GM21381 (cell line): ENCODE data around the gene MACROH2A1.

Experiments
- ATAC-seq: cut with Tn5 transposase; IDR thresholded peaks from one replicate; pipeline ENCODE4 v1.9.1; 2021; ENCODE audit warnings: mild to moderate bottlenecking, moderate library complexity; ENCODE audit not compliant: unreplicated experiment

MACROH2A1 gene

GRCh38 chr5:135335031-135335828, 63.8 kb downstream of the MACROH2A1 start:
- ATAC-seq: no peak

DNA sequence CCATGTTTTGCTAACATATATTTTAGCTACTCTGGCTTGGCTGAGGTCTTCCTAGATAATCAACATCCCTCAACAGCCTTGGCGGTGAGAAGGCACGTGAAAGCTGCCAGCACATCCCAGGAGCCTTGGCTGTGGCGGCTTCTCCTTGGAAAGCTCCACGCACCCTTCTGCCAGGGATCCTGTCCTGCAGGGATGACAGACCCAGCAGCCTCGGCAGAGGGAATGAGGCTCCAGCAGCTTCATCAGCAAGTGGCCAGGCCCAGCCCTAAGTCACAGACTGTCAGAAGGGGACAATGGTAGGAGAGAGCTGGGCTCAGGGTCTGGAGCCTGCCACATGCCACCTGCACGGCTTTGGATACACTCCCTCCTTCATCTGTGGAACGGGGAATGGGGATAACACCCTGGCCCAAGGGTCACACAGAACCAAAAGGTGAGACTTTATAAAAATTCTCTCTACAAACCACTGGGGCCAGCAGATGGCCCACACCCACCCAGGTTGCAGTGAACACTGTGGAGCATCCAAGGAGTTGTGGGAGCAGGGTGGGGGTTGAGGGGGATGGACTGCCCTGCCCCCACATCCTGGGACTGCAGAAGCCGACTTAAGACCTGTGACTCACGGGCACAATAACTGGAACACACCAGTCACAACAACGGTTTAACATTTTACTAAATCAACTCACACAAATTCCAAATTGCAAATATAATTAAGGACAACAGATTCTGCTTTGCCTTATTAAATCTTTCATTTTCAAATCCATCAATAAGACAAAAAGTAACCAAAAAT, 65.1 kb downstream of the MACROH2A1 start:
- ATAC-seq: no peak

DNA sequence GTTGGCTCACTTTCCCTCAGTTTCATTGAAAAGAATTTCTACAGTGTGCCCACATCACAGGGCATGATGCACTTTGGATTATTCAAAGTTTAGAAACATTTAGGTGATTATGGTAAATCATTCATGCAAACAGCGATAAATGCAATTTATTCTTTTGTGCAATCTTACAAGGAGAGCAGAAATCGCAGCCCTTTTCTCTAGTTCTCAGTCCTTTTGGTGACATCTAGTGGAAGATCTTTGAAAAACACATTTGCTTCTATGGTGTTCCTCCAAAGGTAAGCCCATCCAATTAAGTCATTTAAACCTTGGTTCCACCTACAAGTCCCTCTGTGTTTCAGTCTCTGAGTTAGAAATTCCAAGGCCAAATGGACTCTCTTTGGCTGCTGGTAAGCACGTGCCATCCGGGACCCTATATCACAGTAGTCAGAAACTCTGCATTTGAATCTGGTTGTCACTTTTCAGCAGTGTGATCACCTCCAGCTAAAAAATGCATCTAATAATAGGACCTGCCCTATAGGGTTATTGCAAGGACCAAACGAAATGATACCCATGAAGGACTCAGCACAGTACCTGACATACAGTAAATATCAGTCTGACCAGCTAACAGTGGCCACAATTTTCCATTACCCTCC, 66.4 kb downstream of the MACROH2A1 start:
- ATAC-seq: no peak

GRCh38 chr5:135331612-135332011, 67.4 kb downstream of the MACROH2A1 start:
- no peak for ATAC-seq

- no peak for ATAC-seq
These were observed 68.3 kb downstream of the MACROH2A1 start for GRCh38 chr5:135330798-135331096.

DNA sequence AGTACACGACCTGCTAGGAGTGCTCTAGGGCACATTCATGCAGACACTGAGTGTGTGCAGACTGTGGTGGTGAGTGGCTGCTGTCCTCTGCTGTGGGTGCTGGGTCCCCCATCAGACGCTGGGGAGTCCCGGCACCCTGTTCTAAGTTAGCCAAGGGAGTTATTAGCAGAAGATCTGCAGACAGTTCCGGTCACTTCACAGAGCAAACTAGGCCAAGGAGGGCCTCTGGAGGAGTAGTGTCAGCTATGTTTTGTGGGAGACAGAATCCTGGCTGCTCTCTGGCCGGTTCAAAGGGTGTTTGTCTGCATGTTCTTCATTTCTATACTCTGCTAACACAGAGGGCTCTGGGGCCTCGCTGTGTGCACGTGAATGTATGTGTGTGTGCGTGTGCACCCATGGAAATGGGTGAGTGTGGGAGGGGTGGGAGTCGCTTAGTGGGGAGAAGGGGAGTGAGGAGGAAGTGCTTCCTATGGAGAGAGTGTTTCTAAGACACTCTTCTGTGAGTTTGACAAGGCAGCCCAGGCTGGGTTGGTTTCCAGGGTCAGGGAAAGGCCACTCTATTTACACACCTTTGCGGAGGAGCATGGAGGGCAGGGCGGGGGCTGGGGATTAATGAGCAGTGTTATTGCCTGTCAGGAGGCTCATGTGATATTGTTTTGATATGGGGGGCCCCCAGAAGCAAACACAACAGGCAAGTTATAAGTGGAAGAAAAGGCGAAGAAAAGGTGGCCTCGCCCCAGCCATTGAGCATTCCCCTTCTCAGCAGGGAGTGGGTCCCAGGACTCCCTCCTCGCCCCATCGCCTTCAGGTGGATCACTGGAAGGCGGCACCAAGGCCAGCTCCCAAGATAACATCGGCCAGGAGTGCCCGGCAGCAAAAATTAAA, 68.9 kb downstream of the MACROH2A1 start:
- no peak for ATAC-seq

DNA sequence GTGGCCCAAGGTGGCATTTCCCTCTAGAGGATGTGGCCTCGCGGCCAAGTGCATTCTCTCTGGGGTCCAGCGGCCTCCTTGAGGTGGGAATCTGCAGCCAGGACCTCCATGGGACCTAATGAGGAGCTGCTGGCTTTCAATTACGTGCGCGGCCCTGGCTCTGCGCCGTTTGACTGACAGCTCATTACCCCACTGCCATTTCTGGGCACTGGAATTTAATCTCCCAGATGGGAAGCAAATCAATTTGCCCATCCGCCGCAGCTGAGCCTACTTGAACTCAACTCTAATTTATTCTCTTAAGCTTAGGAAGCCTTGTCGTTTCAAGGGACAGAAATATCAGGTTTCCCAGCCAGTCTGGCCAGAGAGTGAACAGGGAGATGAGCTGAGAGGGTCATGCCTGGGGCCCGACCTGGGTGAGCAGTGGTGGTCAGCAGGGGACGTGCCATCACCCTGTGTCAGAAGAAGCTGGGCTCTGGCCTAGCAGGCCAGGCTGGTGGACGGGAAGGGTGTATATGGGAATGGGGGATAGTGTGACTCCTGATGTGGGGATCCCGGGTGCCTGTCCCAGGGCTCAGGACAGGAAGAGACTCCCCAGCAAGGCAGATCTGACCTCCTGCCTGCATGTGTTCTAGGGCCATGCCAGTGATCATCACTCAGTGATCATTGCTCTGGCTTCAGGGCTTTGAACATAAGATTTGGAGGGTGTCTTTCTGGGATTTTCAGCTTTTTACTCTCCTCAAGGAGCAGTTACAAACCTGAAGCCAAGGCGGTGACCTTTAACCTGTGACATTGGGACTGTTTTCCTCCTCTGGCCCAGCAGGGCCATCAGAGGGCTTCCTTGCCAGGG, 69.7 kb downstream of the MACROH2A1 start:
- ATAC-seq: no peak

DNA sequence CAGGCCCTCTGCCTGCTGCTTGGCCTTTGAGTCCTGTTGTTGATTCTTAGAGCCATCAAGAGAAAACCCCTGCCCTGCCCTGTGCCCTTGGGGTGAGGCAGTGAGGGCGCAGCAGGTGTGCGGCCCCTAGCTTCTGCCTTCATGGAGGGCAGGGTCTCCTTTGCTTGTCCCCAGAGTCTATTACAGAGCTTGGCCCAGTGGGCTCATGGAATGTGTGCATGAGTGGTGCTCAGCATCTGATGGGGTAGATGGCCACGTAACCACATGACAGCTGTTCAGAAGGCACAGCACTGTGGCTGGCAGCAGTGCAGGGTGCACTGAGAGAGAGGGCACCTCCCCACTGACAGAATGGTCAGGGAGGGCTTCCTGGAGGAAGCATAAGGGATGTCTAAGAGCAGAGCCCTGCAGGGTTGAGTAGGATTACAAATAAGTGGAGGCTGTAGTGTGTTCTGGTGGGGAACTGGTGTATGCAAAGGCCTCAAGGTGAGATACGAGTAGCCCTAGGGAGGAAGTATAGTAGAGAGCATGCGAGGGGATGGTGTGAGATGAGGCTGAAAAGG, 70.8 kb downstream of the MACROH2A1 start:
- no peak for ATAC-seq

DNA sequence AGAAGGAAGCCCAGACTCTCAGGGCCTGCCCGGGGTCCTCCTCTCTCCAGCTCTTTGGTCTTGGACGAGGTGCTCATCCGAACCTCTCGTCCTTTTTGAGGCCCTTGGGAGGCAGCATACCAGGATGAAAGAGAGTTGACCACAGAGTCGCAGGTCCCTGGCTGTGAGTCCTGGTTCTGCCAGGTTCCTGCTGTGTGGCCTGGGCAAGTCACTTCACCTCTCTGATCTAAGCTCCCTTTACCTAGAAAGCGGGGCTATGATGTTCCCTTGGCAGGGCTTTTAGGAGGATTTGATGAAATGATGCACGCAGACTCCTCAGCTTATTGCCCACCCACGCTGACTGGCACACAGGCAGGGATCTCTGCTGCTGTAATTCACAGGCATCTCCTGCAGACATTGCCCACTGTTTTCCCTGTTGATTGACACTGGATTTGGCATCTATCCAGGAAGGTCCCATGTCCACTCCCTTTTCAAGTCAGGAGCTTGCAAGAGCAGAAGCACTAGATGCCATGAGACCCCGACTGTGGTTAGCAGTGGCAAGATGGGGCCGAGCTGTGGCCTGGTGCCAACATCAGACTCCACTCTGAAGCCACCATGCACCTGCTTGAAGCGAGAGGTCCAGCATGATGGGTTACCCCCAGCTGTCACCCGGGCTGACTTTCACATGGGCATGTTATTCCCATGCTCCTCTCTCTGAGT, 71.5 kb downstream of the MACROH2A1 start:
- no peak for ATAC-seq

- no peak for ATAC-seq
These were observed 72.5 kb downstream of the MACROH2A1 start for GRCh38 chr5:135326296-135327254.

DNA sequence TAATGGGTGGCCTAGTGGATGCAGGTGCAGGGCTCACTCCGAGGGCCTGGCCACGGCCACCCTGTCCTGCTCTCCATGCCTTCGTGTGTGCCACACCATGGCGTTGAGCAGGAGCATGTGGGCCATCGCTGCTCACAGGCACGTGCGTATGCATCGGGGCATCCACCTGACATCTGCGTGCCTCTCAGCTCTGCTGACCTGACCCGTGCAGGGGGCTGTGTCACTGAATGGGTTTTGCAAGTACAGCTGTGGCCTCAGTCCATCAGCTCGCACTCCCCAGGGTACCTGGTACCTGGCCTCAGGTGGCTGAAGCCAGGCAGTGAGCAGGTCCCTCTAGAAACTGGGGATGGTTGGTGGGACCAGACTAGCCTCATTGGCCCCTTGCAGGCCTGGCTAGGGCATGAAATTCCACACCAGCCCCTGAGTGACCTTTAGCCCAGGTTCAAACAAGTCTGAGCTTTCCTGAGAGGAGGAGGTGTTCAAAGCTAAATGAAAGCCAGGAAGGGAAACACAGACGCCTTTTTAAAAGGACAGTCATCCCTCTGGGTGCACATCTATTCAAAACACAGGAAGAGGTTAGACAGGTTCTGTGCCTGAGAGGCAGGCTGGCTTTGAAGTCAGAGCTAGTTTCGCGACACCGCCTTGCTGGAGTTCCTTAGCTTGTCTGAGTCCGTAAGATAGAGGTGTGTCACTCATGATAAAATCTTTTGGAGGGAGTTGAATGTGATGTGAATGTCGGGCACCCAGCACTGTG, 74.0 kb downstream of the MACROH2A1 start:
- no peak for ATAC-seq

DNA sequence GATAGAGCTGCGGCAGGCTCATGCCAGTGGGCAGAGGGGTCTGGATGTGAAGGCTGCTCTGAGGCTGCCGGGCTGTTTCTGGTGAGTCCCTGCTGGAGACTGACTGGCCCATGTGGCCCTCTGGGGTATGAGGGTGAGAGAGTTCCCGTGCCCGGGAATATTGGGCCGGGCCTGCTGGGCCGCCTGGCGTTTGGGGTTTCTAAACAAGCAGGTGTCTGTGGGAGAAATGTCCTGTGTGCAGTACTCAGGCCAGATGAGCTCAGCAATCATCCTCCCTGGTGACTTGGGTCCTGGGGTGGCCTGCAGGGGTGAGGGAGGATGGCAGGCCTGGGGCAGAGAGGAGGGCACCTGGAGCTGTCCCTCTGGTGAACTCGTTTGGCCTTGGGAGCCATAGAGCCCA, 74.9 kb downstream of the MACROH2A1 start:
- ATAC-seq: no peak

DNA sequence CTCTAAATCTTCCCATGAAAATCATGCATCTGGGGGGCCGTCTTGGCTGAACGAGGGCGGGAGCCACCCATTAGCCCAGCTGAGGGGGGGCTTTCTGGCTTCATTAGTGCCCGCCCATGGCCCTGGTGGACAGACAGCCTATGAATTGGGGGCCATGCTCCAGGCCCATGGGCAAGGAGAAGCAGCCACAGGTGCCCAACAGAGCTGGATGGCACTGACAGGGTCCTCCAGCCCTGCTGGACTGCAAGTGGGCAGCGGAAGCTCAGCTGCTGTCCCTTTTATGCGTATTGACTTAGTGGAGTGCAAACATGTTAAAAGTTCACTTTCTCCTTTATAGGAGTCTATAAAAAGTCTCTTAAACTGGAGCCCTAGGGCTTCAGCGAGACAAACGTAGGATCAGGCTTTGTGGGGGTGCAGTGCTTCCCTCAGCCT, 75.3 kb downstream of the MACROH2A1 start:
- no peak for ATAC-seq

DNA sequence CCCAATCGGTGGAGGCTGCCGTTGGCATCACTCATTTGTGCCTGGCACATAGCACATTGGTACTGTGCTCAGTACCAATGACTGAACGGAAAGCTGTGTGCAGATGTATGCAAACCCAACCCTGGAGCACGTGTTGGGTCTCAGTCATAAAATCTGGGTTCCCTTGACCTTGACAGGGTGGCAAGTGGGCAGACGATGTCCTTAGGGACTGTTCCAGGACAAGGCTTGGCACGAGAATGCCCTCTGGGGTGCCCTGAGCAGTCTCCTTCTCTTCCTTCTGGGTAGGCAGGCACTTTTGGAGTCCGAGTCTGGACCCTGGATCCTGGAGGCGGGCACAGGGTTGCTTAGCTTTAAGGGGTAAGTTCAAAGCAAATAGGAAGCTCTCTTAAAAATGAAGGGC, 75.8 kb downstream of the MACROH2A1 start:
- ATAC-seq: no peak

DNA sequence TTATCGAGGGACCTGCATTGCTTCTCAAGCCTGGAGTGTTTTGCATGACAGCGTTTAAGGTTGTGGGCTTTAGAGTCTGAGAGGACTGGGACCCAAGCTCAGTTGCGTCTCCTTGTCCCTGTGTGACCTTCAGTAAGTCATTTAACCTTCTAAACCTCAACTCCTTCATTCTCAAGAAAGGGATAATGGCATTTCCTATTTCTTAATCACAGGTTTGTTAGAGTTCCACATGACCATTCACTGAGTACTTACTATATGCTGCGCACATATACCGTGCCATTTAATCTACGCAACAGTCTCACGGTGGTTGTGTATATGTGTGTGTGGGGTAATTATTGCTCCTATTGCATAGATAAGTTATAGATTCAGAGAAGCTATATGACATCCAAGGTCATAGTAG, 76.3 kb downstream of the MACROH2A1 start:
- ATAC-seq: no peak

DNA sequence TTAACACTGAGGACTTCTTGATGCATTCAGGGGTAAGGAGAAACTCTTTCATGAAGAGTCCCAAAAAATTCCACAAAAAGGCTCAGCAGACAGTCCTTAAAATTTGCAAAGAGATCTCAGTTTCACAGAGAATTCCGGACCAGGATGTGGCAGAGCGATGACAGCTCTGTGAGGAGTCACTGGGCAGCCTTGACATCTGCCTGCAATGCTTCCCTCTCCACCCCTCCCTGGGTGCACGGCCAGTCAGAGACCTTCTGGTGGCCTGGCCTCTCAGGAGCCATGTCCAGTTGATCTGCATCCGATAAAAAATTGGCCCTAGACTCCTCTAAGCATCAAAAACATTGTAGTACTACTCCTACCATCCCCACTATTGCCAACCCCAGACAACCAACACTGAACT, 76.8 kb downstream of the MACROH2A1 start:
- ATAC-seq: no peak
